Endothelial cell (in vitro differentiated cells): Measurements from ENCODE around the gene MIGA2. TPM values are rescaled to one million over a fixed set of nuclear protein-coding genes. Genes with fewer than 3 reads are reported as not detected.

Experiments
- DNase-seq: peaks from one replicate; pipeline ENCODE4 v3.0.0; 2021; ENCODE audit warnings: low spot score
- H3K27ac Mint-ChIP-seq: one replicate; pipeline ENCODE4 v1.8.0; 2021; ENCODE audit warnings: mixed read lengths, inconsistent platforms; ENCODE audit not compliant: unreplicated experiment
- H3K27me3 Mint-ChIP-seq: one replicate; pipeline ENCODE4 v1.8.0; 2021; ENCODE audit warnings: mild to moderate bottlenecking, moderate library complexity, mixed read lengths, inconsistent platforms; ENCODE audit not compliant: unreplicated experiment
- H3K36me3 Mint-ChIP-seq: one replicate; pipeline ENCODE4 v1.8.0; 2021; ENCODE audit warnings: mild to moderate bottlenecking, low read depth, mixed read lengths, inconsistent platforms; ENCODE audit not compliant: unreplicated experiment
- H3K4me1 Mint-ChIP-seq: one replicate; pipeline ENCODE4 v1.8.0; 2021; ENCODE audit warnings: mild to moderate bottlenecking, mixed read lengths, inconsistent platforms; ENCODE audit not compliant: unreplicated experiment
- H3K4me3 Mint-ChIP-seq: one replicate; pipeline ENCODE4 v1.8.0; 2021; ENCODE audit warnings: mild to moderate bottlenecking, mixed read lengths, inconsistent platforms; ENCODE audit not compliant: unreplicated experiment
- H3K9me3 Mint-ChIP-seq: one replicate; pipeline ENCODE4 v1.8.0; 2021; ENCODE audit warnings: mixed read lengths, inconsistent platforms; ENCODE audit not compliant: unreplicated experiment
- long read RNA-seq: library from polyadenylated mRNA; unstranded; transcript quantifications from one replicate; pipeline ENCODE4 v2.0.0, GENCODE V29; 2020; ENCODE audit not compliant: unreplicated experiment
- total RNA-seq: library from RNA; stranded (reverse); fragmentation: NEBNext Ultra II Directional; extraction: Animal tissue kit (Norgen Biotek cat#: 25700); gene quantifications from one replicate; pipeline ENCODE4 v1.2.1, GENCODE V29; 2021; ENCODE audit not compliant: unreplicated experiment
- TF ChIP-seq, protein P1 (sequence below): fragments of 200-600 bp; sonication (generic); IDR thresholded peaks from one replicate; pipeline ENCODE4 v1.5.0; 2021; ENCODE audit warnings: antibody characterized with exemption; ENCODE audit not compliant: unreplicated experiment

Gene MIGA2, protein sequence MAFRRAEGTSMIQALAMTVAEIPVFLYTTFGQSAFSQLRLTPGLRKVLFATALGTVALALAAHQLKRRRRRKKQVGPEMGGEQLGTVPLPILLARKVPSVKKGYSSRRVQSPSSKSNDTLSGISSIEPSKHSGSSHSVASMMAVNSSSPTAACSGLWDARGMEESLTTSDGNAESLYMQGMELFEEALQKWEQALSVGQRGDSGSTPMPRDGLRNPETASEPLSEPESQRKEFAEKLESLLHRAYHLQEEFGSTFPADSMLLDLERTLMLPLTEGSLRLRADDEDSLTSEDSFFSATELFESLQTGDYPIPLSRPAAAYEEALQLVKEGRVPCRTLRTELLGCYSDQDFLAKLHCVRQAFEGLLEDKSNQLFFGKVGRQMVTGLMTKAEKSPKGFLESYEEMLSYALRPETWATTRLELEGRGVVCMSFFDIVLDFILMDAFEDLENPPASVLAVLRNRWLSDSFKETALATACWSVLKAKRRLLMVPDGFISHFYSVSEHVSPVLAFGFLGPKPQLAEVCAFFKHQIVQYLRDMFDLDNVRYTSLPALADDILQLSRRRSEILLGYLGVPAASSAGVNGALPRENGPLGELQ
- total RNA-seq = 32.9 TPM
- long read RNA-seq, partial matches to known transcripts = 4 of 10 reads
- long read RNA-seq, other reads (novel, unspliced or antisense) = 4 of 10 reads

- Mint-ChIP-seq H3K36me3 (no peaks in the 10 kb centered on the region), H3K9me3 (no peaks in the 10 kb centered on the region), H3K4me1 (peaks cover 22% of the 10 kb centered on the region), H3K27ac (peak within 1 kb of the TSS; percentile 22), H3K4me3 (peak within 1 kb of the TSS; percentile 97), H3K27me3 (no peaks in the 10 kb centered on the region)
- TF ChIP-seq, protein P1, sequence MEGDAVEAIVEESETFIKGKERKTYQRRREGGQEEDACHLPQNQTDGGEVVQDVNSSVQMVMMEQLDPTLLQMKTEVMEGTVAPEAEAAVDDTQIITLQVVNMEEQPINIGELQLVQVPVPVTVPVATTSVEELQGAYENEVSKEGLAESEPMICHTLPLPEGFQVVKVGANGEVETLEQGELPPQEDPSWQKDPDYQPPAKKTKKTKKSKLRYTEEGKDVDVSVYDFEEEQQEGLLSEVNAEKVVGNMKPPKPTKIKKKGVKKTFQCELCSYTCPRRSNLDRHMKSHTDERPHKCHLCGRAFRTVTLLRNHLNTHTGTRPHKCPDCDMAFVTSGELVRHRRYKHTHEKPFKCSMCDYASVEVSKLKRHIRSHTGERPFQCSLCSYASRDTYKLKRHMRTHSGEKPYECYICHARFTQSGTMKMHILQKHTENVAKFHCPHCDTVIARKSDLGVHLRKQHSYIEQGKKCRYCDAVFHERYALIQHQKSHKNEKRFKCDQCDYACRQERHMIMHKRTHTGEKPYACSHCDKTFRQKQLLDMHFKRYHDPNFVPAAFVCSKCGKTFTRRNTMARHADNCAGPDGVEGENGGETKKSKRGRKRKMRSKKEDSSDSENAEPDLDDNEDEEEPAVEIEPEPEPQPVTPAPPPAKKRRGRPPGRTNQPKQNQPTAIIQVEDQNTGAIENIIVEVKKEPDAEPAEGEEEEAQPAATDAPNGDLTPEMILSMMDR = no peak
- peak; percentile 90 for DNase-seq
Observed at GRCh38 chr9:129036241-129036922, at the start of gene MIGA2. Gene MIGA2 (plus strand): TSS chr9:129036626. CDS start chr9:129040595, 3,969 bp downstream.

DNA sequence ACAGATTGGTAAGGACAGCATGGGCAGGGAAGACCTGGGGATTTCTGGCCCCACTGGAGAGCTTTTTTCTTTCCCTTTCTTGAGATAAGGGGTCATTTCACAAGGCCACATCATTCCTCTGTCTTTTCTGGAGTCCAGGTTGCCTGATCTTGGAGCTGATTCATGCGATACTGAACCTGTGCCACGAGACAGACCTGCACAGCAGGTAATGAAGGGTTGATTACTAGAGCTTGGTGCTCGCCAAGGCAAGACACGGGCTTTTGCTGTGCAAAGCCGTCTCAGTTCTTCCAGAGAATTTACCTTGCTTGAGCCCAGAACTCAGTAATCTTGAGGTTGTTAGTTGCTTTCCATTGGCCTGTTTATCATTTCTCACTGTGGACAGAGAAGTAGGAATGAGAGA lies 49.8 kb upstream of the MIGA2 start:
- DNase-seq = no peak
- peak overlapping the region; percentile 9 for H3K4me3 Mint-ChIP-seq
- peaks cover 2% of the 10 kb centered on the region for H3K27me3 Mint-ChIP-seq
- H3K4me1 Mint-ChIP-seq = peaks cover 6% of the 10 kb centered on the region
- peaks cover 46% of the 10 kb centered on the region for H3K36me3 Mint-ChIP-seq
- TF ChIP-seq, protein P1 = no peak
- no peaks in the 10 kb centered on the region for H3K9me3 Mint-ChIP-seq
- no peak overlapping the region for H3K27ac Mint-ChIP-seq

DNA sequence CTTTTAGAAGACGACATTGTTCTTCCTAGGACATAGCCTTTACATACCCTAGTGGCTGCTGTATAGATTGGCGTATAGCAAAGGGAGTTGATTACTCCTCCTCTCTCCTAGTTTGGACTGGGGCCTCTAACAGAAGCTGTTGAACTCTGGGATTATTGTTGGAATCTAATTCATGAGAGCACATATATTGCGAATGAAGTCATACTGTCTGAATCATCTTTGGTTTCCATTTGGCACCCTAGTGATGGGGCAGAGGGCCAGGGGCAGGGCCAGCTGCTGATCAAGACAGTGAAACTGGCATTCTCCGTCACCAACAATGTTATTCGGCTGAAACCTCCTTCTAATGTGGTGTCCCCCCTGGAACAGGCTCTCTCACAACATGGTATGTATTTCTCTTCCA lies 48.6 kb upstream of the MIGA2 start:
- peaks cover 43% of the 10 kb centered on the region for H3K36me3 Mint-ChIP-seq
- H3K9me3 Mint-ChIP-seq = no peaks in the 10 kb centered on the region
- DNase-seq = no peak
- peaks cover 5% of the 10 kb centered on the region for H3K4me1 Mint-ChIP-seq
- TF ChIP-seq, protein P1 = no peak
- no peak overlapping the region for H3K27ac Mint-ChIP-seq
- H3K4me3 Mint-ChIP-seq = no peak overlapping the region
- H3K27me3 Mint-ChIP-seq = peaks cover 2% of the 10 kb centered on the region

DNA sequence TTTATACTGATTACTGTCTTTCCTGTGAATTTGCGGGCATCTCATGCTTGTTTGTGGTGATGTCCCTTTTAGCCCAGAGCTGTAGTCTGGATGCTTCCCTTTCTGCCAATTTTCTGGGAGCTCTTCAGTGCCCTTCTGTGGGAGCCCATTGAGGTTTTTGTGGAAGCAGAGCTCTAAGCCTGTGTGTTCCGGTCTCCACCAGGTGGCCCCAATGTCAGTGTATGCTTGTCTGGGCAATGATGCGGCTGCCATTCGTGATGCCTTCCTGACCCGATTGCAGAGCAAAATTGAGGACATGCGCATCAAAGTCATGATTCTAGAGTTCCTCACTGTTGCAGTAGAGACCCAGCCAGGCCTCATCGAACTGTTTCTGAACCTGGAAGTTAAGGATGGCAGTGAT lies 43.4 kb upstream of the MIGA2 start:
- no peaks in the 10 kb centered on the region for H3K9me3 Mint-ChIP-seq
- no peak overlapping the region for H3K4me3 Mint-ChIP-seq
- DNase-seq = no peak
- TF ChIP-seq, protein P1 = no peak
- peaks cover 8% of the 10 kb centered on the region for H3K4me1 Mint-ChIP-seq
- peaks cover 4% of the 10 kb centered on the region for H3K27me3 Mint-ChIP-seq
- peaks cover 31% of the 10 kb centered on the region for H3K36me3 Mint-ChIP-seq
- H3K27ac Mint-ChIP-seq = no peak overlapping the region
